Body of pancreas (tissue), 4 donors: ENCODE measurements around the gene SCAPER. TPM values are rescaled to one million over a fixed set of nuclear protein-coding genes. Genes with fewer than 3 reads are reported as not detected.
"Not testable (repeated sequence)": the region's sequence is repeated elsewhere in the genome, so short reads cannot be mapped to it uniquely, and the experiment has no call there.

Experiments
- ATAC-seq: fragments of 150-250 bp; one replicate; pipeline ENCODE4 v1.9.1; 2016
- DNase-seq, 4 donors: peaks; one replicate each; pipeline ENCODE4 v3.0.0-alpha.2; 2019
- H3K27ac ChIP-seq, 4 donors: fragments of 200-600 bp; sonication (generic); 1 replicate in 3 of 4; 2 replicates in 1 of 4; pipeline versions ENCODE4 v1.5.1 to v1.6.1; 2016 to 2019; ENCODE audit warnings: mild to moderate bottlenecking in 1 of 4, mixed read lengths in 1 of 4, moderate library complexity in 1 of 4
- H3K27me3 ChIP-seq, 2 donors: fragments of 200-600 bp; sonication (generic); one replicate each; pipeline ENCODE4 v1.6.0; 2016; ENCODE audit warnings: mild to moderate bottlenecking in 1 of 2
- H3K36me3 ChIP-seq, 2 donors: fragments of 200-600 bp; sonication (generic); replicated peaks in 1 of 2; 2 replicates each; pipeline ENCODE4 v1.5.1; 2016; ENCODE audit warnings: low read depth in 2 of 2; ENCODE audit not compliant: insufficient read depth in 1 of 2
- H3K4me1 ChIP-seq: fragments of 200-600 bp; sonication (generic); one replicate; pipeline ENCODE4 v1.6.0; 2016
- H3K4me3 ChIP-seq, 2 donors: fragments of 200-600 bp; sonication (generic); 1 replicate in 1 of 2; 2 replicates in 1 of 2; pipeline ENCODE4 v1.5.1; 2016 to 2019
- H3K9me3 ChIP-seq, 3 donors: fragments of 200-600 bp; sonication (generic); 1 replicate in 2 of 3; 2 replicates in 1 of 3; pipeline ENCODE4 v1.5.1; 2016
- CTCF ChIP-seq, 7 experiments: fragments of 450-650 bp in 4 of 7; fragments of 200-600 bp in 3 of 7; sonication (generic) in 3 of 7; IDR thresholded peaks; one replicate each; pipeline ENCODE4 v1.5.1; 2016 to 2019; ENCODE audit warnings: antibody characterized with exemption in 7 of 7
- POLR2A ChIP-seq, 3 donors: fragments of 450-650 bp; IDR thresholded peaks; one replicate each; pipeline ENCODE4 v1.6.1; 2016; ENCODE audit warnings: antibody characterized with exemption in 3 of 3, mild to moderate bottlenecking in 2 of 3
- WGBS, 2 donors: methylation state at CpG; one replicate each; pipeline ENCODE4 v1.1.5; 2017; 5-methylcytosine and 5-hydroxymethylcytosine counted together
- intact Hi-C: fragments of 100-400 bp; cut with DNase I; formaldehyde crosslinking; loops from one replicate; pipeline ENCODE4 v1.15.1; 2023
- total RNA-seq, 2 donors: library from RNA; depleted of rRNA; stranded (reverse); fragments of >200 nt; gene quantifications; one replicate each; pipeline ENCODE4 v1.1.0, GENCODE V29; 2016

The SCAPER gene
- total RNA-seq, 2 donors from 2014 or later = 22.1 to 46.2 TPM

- intact Hi-C loops = no loop called here
- no peaks in the 10 kb centered on the region for H3K36me3 ChIP-seq
- H3K27me3 ChIP-seq = no peaks in the 10 kb centered on the region
- no peak for ATAC-seq
- no peak overlapping the region for H3K4me3 ChIP-seq
- DNase-seq = no peak
- WGBS, 2 donors = 63 to 67% methylated on average over 2 of the region's 2 CpGs
- TF ChIP-seq CTCF (IDR thresholded peaks at IDR 0.05) = no peak
- no peak for TF ChIP-seq POLR2A (IDR thresholded peaks at IDR 0.05)
- H3K4me1 ChIP-seq = no peaks in the 10 kb centered on the region
- no peaks in the 10 kb centered on the region for H3K9me3 ChIP-seq
- no peak overlapping the region for H3K27ac ChIP-seq
These were observed 457.3 kb downstream of the SCAPER start for GRCh38 chr15:76447728-76448441.

GRCh38 chr15:76440441-76440840 lies 464.7 kb downstream of the SCAPER start:
- intact Hi-C loops = no loop called here
- TF ChIP-seq POLR2A (IDR thresholded peaks at IDR 0.05) (no peak), CTCF (IDR thresholded peaks at IDR 0.05) (no peak)
- no peak overlapping the region for H3K27ac ChIP-seq
- no peaks in the 10 kb centered on the region for H3K4me1 ChIP-seq
- no peak overlapping the region for H3K4me3 ChIP-seq
- ATAC-seq (no peak), DNase-seq (no peak)
- no peaks in the 10 kb centered on the region for H3K36me3 ChIP-seq
- H3K9me3 ChIP-seq = no peaks in the 10 kb centered on the region
- WGBS, 2 donors = 54 to 66% methylated on average over 3 of the region's 3 CpGs
- H3K27me3 ChIP-seq = no peaks in the 10 kb centered on the region

- Histone ChIP-seq H3K27ac (no peak overlapping the region), H3K4me3 (no peak overlapping the region), H3K9me3 (no peaks in the 10 kb centered on the region), H3K36me3 (no peaks in the 10 kb centered on the region), H3K27me3 (no peaks in the 10 kb centered on the region), H3K4me1 (no peaks in the 10 kb centered on the region)
- DNase-seq = no peak
- intact Hi-C loops = no loop called here
- TF ChIP-seq POLR2A (IDR thresholded peaks at IDR 0.05) (no peak), CTCF (IDR thresholded peaks at IDR 0.05) (no peak)
- no peak for ATAC-seq
These were observed 465.6 kb downstream of the SCAPER start for GRCh38 chr15:76439542-76439941.

- TF ChIP-seq POLR2A (IDR thresholded peaks at IDR 0.05) (no peak), CTCF (IDR thresholded peaks at IDR 0.05) (no peak)
- no peak for DNase-seq
These were observed 471.2 kb downstream of the SCAPER start for GRCh38 chr15:76433798-76434400.

GRCh38 chr15:76433036-76433435 lies 472.1 kb downstream of the SCAPER start:
- Histone ChIP-seq H3K4me1 (peaks cover 20% of the 10 kb centered on the region), H3K27ac (peak overlapping the region in 1 of 4 donors; percentile 1)
- H3K27me3 ChIP-seq, H3K4me3 ChIP-seq, H3K9me3 ChIP-seq, ATAC-seq, DNase-seq, intact Hi-C loops, H3K36me3 ChIP-seq: not testable (repeated sequence)
- 81 to 85% methylated on average over 1 of the region's 1 CpG for WGBS, 2 donors

More at GRCh38 chr15:76433798-76434400, 471.2 kb downstream of the SCAPER start:
- no peak overlapping the region for H3K27ac ChIP-seq
- intact Hi-C loops = no loop called here
- H3K36me3 ChIP-seq = no peaks in the 10 kb centered on the region
- ATAC-seq = no peak
- 31 to 40% methylated on average over 3 of the region's 3 CpGs for WGBS, 2 donors
- no peaks in the 10 kb centered on the region for H3K27me3 ChIP-seq
- H3K9me3 ChIP-seq = no peaks in the 10 kb centered on the region
- peaks cover 20% of the 10 kb centered on the region for H3K4me1 ChIP-seq
- H3K4me3 ChIP-seq = no peak overlapping the region
